Loucy (cell line): ENCODE data around the gene ALDOA.

Source experiments
- H2AFZ ChIP-seq: fragments of 200-600 bp; sonication (generic); 2 replicates; pipeline ENCODE4 v1.6.0; 2016; ENCODE audit warnings: antibody characterized with exemption, mild to moderate bottlenecking, low read length, moderate library complexity
- H3F3A ChIP-seq: fragments of 200-600 bp; 2 replicates; pipeline ENCODE4 v1.6.0; 2016; ENCODE audit warnings: antibody characterized with exemption, low read depth, mild to moderate bottlenecking
- H3K27me3 ChIP-seq: fragments of 200-600 bp; sonication (generic); 2 replicates; pipeline ENCODE4 v1.6.1; 2014; ENCODE audit warnings: low read length, mild to moderate bottlenecking; ENCODE audit not compliant: insufficient read depth, poor library complexity, severe bottlenecking
- H3K36me3 ChIP-seq: fragments of 200-600 bp; sonication (generic); 2 replicates; pipeline ENCODE4 v1.6.1; 2016; ENCODE audit warnings: low read length; ENCODE audit not compliant: insufficient read depth
- H3K4me1 ChIP-seq: fragments of 200-600 bp; sonication (generic); 2 replicates; pipeline ENCODE4 v1.5.1; 2014; ENCODE audit warnings: low read length, mild to moderate bottlenecking; ENCODE audit not compliant: insufficient read depth, poor library complexity, severe bottlenecking
- H3K4me2 ChIP-seq: fragments of 200-600 bp; sonication (generic); 2 replicates; pipeline ENCODE4 v1.6.0; 2014; ENCODE audit warnings: antibody characterized with exemption, low read length, low read depth, mild to moderate bottlenecking; ENCODE audit not compliant: poor library complexity, severe bottlenecking
- H3K4me3 ChIP-seq: fragments of 200-600 bp; sonication (generic); 2 replicates; pipeline ENCODE4 v1.5.1; 2014; ENCODE audit warnings: low read length, mild to moderate bottlenecking, mixed read lengths; ENCODE audit not compliant: poor library complexity, severe bottlenecking
- H3K79me2 ChIP-seq: fragments of 200-600 bp; sonication (generic); 2 replicates; pipeline ENCODE4 v1.6.1; 2014; ENCODE audit warnings: low read length; ENCODE audit not compliant: insufficient read depth
- H3K9ac ChIP-seq: fragments of 200-600 bp; sonication (generic); 2 replicates; pipeline ENCODE4 v1.6.0; 2014; ENCODE audit warnings: mild to moderate bottlenecking, low read depth, low read length, moderate library complexity; ENCODE audit not compliant: poor library complexity, severe bottlenecking
- H3K9me2 ChIP-seq: fragments of 200-600 bp; sonication (generic); replicated peaks from 2 replicates; pipeline ENCODE4 v1.6.1; 2016; ENCODE audit warnings: low read depth, low read length, mixed read lengths
- H3K9me3 ChIP-seq: fragments of 200-600 bp; sonication (generic); 2 replicates; pipeline ENCODE4 v1.6.1; 2014; ENCODE audit warnings: mild to moderate bottlenecking, antibody characterized with exemption, low read length, low read depth; ENCODE audit not compliant: insufficient read depth
- H4K20me1 ChIP-seq: fragments of 200-600 bp; sonication (generic); 2 replicates; pipeline ENCODE4 v1.6.0; 2014; ENCODE audit warnings: antibody characterized with exemption, low read length, mild to moderate bottlenecking; ENCODE audit not compliant: insufficient read depth, poor library complexity, severe bottlenecking
- CTCF ChIP-seq: fragments of 200-600 bp; sonication (generic); conservative IDR thresholded peaks from 2 replicates; pipeline ENCODE4 v1.5.1; 2014; ENCODE audit warnings: mild to moderate bottlenecking, antibody characterized with exemption, low read length
- EZH2phosphoT487 ChIP-seq: fragments of 200-600 bp; IDR thresholded peaks from 2 replicates; pipeline ENCODE4 v1.6.1; 2018; ENCODE audit warnings: antibody characterized with exemption, mild to moderate bottlenecking, moderate library complexity, borderline replicate concordance

The ALDOA gene

GRCh38 chr16:30096862-30097563 is 31.5 kb downstream of the ALDOA start:
- no peaks in the 10 kb centered on the region for H4K20me1 ChIP-seq
- peaks cover 4% of the 10 kb centered on the region; the same call in 1 of the 2 replicates for H3F3A ChIP-seq
- no peak overlapping the region for H3K4me3 ChIP-seq
- H3K9me3 ChIP-seq = no peaks in the 10 kb centered on the region; the same call in 1 of the 2 replicates
- H3K9me2 ChIP-seq = no peaks in the 10 kb centered on the region
- no peak for TF ChIP-seq EZH2phosphoT487
- no peak for TF ChIP-seq CTCF
- no peaks in the 10 kb centered on the region for H3K79me2 ChIP-seq
- H3K27me3 ChIP-seq = no peaks in the 10 kb centered on the region
- peaks cover 11% of the 10 kb centered on the region for H3K4me1 ChIP-seq
- no peak overlapping the region for H3K4me2 ChIP-seq
- H3K9ac ChIP-seq = no peak overlapping the region
- H3K36me3 ChIP-seq = no peaks in the 10 kb centered on the region
- H2AFZ ChIP-seq = no peak overlapping the region

GRCh38 chr16:30104090-30104489 is 38.5 kb downstream of the ALDOA start:
- no peaks in the 10 kb centered on the region for H3K4me1 ChIP-seq
- H3K4me3 ChIP-seq = no peak overlapping the region
- no peak overlapping the region for H2AFZ ChIP-seq
- no peak overlapping the region for H3K4me2 ChIP-seq
- H4K20me1 ChIP-seq = no peaks in the 10 kb centered on the region
- H3K27me3 ChIP-seq = no peaks in the 10 kb centered on the region
- H3F3A ChIP-seq = no peaks in the 10 kb centered on the region
- no peaks in the 10 kb centered on the region for H3K9me3 ChIP-seq
- TF ChIP-seq EZH2phosphoT487 = no peak
- TF ChIP-seq CTCF = no peak
- H3K9me2 ChIP-seq = no peaks in the 10 kb centered on the region
- no peak overlapping the region for H3K9ac ChIP-seq
- H3K79me2 ChIP-seq = no peaks in the 10 kb centered on the region
- no peaks in the 10 kb centered on the region for H3K36me3 ChIP-seq

- no peak overlapping the region for H3K4me2 ChIP-seq
Observed at GRCh38 chr16:30104492-30104891, 38.9 kb downstream of the ALDOA start.

More at GRCh38 chr16:30104492-30104891, 38.9 kb downstream of the ALDOA start:
- TF ChIP-seq CTCF (no peak), EZH2phosphoT487 (no peak)
- Histone ChIP-seq H3K9me3 (no peaks in the 10 kb centered on the region), H3K9ac (no peak overlapping the region), H4K20me1 (no peaks in the 10 kb centered on the region), H3K27me3 (no peaks in the 10 kb centered on the region), H3K79me2 (no peaks in the 10 kb centered on the region), H2AFZ (no peak overlapping the region), H3K4me1 (no peaks in the 10 kb centered on the region), H3F3A (no peaks in the 10 kb centered on the region), H3K9me2 (no peaks in the 10 kb centered on the region), H3K4me3 (no peak overlapping the region), H3K36me3 (no peaks in the 10 kb centered on the region)
